Effector CD4-positive, alpha-beta T cell (primary cell): Measurements from ENCODE around the gene HOXA6.
A peak's percentile ranks its signal among the peaks of the same experiment; 100 is the strongest.

Experiments
- DNase-seq: peaks from one replicate; pipeline ENCODE4 v3.0.0-alpha.2; 2020

The HOXA6 gene

DNA sequence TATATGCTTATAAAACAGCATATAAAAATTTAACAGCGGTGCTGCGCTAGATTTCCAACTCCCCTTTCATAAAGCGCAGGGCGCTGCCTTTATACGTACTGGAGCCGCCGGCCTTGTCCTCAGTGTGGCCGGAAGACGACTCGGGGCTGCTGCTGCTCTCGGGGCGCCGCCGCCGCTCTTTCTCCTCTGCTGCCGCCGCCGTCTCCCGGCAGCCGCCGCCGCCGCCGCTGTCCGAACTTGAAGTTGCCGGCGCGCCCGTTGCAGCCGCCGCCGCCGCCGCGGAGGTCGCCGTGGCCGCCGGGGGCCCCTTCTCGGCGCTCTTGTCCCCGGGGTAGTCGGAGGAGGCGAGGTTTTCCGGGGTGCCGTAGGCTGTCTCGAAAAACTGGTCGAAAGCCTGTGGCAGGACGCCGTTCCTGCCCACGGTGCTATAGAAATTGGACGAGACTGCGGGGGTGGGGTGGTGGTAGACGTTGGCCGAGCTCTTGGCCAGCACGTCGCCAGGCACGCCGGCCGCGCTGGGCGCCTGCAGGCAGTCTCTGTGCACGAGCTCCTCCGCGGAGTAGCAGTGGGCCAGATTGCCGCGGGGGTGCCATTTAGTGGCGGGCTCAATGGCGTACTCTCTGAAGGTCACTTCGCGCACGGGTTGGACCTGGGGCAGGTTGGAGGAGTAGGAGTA is 36.9 kb upstream of the HOXA6 start:
- no peak for DNase-seq

DNA sequence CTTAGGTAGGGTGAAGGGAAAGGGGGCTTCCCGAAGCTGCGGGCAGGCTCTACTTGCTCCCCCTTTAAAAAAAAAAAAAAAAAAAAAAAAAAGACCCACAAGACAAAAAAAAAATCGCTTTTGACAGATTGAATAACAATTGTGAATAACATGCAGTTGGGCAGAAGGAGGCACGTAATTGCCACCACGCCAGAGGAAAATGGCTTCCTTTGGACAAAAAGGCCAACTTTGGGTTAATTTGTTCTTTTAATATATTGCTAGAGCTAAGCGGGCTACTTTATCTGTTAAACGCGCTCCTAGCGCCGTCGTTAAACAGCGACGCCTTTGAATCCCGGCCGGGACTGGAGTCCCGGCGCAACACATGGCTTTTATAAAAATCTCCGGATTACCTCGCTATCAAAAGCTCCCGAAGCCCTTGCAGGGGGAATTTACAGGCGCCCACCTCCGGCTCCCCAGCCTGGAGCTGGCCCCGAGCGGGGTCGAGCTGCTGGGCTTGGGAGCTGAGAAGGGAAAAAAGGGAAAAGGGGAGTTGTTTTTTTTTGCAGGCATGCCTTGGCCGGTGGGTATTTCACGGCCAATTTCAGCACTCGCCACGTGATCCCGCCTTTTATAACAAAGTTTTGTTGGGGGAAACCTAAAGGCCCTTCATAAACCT is 36.2 kb upstream of the HOXA6 start:
- no peak for DNase-seq

DNA sequence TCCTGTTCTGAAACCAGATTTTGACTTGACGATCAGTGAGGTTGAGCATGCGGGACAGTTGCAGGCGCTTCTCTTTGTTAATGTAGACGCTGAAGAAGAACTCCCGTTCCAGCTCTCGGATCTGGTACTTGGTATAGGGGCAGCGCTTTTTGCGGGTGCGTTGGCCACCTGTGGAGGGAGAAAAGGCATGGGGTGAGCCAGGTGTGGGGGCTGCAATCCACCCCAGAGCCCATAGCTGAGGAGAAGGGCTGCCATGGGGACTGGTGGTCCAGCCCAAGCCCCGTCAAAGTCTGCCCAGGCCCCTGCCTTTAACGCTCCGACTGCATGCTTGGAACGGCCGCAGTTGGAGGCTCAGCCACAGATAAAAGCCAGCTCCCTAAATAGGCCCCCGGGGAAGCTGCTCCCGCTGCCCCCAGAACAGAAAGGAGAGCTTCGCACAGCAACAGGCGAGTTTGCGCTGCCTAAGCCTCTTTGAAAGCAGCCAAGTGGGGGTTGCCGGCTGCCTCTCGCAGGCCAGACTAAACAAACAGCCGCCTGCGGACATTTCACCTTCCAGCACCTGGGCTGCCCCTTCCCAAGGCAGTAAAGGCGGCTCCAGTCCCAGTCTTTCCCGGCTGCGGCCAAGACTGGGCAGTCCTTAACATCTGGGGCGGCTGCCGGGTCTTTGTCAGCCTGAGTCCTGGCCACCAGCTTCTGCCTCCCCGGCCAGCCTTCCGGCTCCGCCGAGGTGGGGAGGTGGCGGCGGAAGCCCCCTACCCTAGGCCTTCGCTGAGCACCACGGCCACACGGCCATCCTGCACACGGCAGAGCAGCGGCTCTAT is 35.5 kb upstream of the HOXA6 start:
- DNase-seq, result no peak

DNA sequence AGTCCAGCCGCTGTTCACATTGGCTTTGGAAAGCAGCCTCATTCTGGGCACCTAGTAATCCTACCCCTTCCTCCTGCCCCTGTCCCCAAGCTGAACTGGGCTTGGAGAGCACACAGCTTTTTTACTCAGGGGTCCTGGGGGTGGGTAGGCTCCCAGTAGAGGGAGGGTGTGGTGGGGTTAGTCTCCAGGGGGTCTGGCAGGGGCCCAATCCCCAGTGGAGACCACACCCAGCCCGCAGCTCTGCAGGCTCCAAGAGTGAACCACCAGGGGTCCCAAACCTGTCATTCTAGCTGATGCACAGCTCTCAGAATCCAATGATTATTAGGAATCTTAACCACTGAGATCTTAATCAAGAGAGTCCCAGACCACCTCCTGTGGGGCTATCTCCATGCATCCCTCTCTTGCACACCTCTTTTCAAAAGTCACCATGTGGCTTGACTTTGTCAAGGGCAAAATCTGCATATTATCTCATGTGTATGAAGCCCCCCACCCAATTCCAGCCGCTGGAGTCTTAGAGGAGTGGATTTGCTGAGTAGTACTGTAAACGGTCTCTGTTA is 34.8 kb upstream of the HOXA6 start:
- no peak for DNase-seq

DNA sequence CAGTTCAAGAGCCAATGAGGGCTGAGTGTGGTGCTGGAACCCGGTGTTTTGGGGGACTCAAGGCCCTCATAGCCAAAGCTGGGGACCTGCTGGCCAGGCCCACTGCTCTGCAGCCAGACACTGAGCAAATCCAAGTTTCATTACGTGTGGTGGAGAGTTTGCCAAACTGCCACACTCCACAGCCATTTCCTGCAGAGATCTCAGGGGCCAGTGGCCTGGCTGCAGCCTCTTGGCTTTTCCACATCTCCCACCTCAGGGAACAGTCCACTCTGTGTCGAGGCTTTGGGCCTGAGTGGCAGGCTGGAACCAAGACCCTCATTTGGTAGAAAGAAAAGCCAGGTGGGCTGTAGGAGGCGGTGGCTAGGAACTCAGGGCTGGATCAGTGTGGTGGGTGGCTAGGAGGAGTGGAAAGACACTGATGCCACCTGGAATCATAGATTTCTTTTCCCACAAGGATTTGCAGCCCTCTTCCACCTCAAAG is 34.3 kb upstream of the HOXA6 start:
- no peak for DNase-seq

DNA sequence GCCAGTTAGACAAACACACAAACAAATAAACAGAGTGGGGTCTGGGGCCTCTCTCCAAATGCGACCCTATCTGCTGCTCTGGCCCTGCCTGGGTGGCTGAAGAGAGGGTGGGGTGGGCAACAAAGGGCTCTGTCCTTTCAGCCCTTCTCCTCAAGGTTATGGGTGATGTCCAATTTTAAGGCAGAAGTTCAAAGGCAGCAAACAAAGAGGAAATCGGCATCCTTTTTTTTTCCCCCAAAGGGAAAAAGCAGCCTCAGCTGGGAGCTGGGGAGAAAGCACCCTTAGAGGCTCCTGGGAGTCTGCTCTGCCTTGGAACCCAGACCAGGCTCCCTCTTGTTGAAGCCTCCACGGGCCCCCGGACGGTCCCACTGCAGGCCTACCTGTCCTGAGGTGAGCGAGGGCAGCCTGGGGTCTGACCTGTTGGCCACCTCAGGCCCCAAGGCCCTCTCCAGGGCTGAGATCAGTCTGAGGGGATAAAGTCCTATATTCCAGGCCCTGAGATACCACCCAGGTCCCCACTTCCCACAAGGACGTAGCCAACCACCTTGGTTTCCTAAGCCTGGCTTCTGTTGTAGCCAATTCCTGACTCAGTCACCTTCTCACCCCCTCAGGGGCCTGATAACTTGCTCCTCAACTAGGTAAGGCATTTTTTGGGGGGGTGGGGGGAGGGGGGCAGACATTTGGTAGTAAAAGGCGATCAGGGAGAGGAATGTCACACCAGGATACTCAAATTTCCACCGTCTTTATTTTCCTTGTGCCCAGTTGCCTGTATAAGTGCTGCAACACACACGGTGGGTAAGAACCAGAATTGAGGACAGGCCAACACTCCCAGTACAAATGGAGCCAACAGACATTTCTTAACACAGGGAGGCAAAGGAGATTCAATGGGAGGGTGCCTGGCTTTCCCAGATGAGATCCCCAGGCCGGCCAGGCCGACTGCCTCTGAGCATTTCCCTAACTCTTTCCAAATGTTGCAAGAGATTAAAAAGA is 33.2 kb upstream of the HOXA6 start:
- no peak for DNase-seq

DNA sequence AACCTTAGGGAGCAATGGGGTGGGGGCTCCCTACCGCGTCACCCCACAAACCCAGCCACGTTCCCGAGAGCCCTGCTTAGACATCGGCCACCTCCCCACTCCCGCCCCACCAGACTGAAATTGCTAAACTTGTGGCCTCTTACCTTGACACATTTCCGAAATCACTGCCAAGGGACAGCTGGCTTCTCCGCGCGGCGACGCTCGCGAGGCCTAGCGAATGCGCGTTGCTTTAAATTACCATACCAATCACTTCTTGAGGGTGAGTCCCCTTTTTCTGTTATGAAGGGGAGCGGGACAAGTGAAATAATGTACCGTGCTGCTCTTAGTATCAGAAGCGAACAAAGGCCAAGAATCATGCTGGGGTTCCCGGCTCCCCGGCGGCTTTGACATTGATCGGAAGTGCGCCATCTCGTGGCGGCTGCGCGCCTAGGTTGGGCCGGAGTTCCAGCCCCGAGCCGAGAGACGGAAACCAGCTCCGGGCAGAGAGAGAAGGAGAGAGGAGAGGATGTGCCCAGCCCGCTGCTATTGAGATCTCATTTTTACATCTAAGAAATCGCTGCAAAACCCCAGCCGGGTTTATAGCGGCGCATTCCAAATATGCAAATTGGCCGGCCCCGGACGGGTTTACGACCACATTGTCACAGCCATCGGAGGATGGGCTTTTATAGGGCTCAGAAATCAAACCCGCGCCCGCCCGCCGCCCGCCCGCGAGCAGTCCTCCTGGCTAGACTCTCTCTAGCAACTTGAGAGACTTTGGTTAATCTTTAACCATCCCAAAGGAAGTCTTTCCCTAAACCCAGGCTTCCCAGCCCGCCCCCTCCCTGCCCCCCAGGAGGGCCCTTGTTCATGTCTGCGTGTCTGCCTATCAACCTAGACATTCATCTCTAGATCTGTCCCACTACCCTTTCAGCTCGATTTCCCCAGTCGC is 32.2 kb upstream of the HOXA6 start:
- peak; percentile 45 for DNase-seq

DNA sequence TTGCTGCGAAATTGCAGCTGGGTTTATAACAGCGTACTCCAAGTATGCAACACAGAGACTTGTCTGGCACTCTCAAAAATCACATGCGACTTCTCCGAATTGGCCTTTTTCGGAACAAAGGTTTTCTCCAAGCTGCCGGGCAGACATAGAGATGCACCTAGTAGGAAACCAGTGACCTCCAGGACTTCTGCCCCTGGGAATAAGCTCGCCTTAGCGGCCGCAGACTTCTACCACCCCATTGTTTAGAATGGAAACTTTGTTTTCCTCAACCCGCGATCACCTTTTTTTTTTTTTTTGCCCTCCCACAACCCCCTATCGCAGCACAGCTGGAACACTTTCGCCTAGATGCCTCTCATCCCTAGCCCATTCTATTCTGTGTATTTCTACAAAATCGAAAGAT is 31.5 kb upstream of the HOXA6 start:
- DNase-seq, result no peak

DNA sequence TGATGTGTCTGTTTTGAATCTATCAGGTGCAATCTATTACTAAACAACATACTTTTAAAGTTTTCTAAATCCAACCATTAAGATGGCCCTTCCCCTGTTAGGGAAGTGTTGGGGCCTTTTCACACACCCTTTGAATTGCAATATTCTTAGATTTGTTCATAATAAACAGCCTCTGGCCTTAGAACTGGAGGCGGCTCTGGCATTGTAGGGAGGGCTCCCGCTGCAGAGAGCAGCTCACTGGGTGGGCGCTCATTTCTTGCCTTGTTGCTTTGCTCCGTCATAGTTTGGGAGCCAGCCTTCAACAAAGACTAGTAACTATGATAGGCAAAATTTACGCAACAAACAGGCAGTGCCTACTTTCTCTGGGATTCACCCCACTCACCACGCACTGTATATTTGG is 30.8 kb upstream of the HOXA6 start:
- no peak for DNase-seq

DNA sequence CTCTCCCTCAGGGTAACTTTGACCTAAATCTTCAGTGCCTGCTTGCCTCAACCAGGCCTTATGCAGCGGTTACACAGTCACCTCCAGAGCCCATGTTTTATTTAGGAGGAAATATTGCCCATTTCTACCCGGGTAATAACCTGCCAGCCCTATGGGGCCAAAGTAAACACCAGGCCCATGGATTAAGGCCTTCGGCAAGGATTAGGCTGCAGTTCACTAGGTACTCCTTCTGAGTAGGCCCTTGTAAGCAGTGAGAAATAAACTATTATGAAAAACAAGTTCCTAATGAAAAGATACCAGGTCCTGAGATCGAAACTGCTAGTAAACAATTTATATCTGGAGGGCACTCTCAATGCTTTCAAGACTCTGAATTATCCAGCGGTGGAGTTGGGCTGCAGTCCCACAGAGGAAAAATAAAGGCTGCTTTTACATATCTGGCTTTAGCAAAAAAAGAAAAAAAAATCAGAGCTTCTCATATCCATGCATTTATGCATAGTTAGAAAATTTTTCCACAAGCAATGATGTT is 30.3 kb upstream of the HOXA6 start:
- no peak for DNase-seq

DNA sequence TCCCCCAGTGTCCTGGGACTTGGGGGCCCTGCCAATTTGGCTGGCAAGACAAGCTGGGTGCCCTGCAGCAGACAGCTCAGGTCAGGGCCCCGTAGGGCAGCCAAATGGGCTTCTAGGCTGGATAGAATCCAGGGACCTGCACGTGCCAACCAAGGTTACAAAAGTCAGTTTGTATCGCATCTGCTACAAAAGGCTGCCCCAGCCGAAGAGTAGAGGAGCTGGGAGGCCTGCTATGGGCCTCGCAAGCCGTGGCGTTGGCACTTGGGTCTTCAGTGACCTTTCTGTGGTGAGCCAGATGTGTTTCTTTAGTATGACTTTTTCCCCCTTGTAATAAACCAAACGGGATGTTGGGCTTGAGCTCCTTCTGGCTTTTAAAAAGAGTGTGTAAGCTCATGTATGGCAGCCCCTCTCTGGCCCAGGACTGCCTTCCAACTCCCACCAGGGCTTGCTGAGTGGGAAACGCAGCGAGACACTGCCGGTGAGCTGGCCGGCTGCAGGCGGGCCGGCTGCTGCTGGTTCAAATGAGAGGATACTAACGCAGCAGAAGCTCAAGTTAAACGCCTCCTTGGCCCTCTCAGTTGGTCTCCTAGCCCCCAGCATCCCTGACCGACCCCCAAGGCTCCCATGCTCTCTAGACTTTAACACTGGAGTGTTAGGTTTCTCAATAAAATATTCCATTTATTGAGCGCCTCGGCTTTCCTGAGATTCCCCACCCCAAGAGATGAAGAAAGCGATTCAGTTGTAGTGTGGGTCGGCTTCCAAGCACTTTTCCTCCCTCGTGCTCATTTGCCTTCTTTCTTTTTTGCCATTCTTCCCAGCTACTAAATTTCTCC is 29.6 kb upstream of the HOXA6 start:
- no peak for DNase-seq

DNA sequence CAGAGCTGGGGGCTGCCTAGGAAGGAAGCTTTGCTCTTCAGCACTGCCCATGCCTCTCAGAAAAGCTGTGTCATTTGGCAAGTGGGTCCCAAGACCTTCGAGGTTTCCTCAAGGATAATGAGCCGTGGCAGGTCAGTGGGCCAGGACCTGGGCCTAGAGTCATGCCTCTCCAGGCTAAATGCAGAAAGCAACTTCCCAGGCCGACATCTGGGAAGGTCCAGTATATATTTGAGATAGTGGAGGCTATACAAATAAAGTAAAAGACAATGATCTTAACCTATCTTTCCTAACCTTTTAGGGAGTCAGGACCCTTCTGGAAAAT is 28.9 kb upstream of the HOXA6 start:
- no peak for DNase-seq

DNA sequence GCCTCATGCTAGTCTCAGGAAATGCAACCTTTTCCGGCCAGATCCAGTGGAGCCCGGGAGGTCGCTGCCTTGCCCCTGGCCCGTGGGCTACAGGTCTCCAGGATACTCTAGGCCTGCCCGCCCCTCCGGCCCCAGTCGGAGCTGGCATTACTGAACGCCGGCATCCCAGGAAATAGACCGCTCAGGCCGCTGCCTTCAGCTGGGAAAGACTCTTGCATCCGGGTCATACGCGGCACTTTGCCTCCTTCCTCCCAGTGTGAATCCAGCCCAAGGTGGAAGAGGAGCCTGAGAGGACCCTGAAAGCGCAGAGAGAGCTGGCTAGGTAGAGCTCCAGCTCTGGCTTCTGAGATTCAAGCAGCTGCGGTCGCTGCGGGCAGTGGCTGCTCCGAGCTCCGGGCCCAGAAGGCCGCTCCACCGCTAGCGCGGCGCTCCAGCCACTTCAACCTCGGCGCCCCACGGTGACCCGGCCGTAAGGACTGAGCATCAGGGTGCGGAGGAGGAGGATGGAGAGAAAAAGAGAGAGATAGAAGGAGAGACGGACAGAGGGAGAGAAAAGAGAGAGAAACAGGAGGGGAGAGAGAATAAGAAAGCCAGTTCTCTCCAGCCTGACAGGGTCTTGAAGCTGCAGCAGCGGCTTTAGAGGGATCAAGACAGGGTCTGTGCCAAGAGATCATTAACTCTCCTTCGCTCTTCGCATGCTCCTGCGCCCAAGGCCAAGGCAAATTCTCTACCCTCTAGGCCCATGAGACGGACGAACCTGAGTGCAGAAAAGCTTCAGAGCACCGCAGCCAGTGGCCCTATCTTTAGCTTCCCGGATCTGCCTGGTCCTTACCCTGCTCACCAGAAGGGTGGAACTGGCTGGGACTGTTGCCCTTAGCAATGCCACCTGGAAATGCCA is 28.3 kb upstream of the HOXA6 start:
- no peak for DNase-seq

DNA sequence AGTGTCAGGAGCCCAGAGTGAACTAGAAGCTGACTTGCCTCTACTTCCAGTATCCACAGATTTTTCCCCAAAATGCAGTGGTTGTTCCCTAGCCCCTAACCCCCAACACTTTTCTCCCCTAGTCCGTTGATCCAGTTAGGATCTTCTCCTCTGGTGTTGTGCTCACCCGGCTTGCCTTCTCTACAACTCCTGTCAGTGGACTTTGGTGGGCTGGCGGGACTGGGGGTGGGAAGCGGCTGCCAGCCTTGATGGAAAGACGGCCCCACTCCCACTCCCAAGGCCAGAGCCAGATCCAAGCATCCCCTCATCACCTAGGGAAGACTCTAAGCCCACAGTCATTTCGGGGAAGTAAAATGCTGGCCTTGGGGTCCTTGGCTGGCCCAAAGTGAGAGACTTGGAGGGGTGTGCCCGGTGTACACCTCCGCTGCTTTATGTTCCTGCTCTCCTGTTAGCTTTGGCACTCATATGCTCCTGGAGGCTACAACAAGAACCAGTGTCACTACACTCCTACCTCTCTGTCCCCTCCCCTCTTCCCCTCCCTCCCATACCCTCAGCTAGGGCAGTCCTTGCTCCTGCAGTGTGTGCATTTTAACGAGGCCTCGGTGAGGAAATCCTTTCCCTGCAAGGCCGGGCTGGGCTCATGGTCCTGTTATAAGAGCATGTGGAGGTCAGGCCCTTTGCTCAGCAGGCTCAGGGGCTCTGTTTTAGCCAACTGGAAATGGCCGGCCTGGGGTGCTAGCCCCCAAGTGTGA is 27.5 kb upstream of the HOXA6 start:
- no peak for DNase-seq

DNA sequence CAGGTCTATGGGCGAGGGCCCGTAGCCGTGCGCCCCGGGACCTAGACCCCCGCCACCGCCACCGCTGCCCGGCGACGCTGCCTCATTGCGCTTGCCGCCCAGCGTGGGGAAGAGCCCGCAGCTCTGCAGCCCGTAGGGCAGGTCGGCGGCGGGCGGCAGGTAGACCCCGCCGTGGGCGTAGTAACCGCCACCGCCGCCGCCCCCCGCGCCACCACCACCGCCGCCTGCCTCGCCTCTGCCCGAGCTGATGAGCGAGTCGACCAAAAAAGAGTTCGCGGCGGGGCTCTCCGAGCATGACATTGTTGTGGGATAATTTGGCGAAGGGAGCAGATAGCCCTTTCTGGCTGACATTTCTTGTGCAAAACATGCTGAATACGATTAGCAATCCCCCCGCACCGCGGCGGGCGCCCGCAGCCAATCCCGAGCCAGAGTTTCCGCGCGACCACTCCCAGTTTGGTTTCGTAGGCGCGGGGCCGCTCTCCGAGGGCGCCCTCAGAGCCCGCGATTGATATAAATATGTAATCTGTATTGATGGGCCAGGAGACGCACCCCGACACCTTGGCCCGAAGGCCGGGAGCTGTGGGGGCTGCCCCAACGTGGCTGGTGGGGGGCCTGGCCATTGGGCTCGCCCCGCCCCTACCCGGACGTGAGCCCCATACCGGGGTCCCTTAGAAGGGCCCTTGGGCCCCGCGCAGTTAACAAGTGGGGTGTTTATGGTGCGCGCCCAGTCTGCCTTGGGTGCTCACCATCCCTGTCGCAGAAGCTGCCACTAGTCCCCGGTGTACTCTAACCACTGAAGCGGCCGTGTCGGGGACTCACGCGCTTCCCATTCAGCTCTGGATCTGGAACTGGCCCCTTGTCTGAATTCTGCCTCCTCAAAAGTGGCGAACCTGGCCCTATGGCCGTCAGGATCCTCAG is 26.6 kb upstream of the HOXA6 start, which contains the start of gene HOXA10:
HOXA10 (minus strand) TSS at position 365 of the 918 bp plus-strand sequence; CDS start at position 351, 14 bp downstream.
- no peak for DNase-seq

DNA sequence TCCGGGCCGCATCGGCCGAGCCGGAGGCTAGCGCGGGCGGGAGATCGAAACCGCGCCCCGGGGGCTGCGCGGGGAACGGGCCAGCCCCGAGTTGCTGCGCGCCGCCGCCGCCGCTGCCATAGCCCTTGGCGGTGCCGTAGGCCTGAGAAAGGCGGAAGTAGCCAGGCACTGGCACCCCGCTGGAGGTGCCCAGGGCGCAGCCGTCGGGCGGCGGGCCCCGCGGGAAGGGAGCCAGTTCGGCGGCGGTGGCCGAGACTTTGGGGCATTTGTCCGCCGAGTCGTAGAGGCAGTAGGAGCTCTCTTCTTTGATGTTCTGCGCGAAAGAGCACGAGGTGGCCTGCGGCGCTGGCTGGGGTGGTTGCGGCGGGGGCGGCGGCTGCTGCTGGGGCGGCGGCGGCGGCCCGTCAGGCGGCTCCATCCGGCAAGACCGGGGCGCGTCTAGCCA is 26.0 kb upstream of the HOXA6 start:
- DNase-seq, result no peak
